ENCODE results near the gene NOXA1.

Gene NOXA1

DNA sequence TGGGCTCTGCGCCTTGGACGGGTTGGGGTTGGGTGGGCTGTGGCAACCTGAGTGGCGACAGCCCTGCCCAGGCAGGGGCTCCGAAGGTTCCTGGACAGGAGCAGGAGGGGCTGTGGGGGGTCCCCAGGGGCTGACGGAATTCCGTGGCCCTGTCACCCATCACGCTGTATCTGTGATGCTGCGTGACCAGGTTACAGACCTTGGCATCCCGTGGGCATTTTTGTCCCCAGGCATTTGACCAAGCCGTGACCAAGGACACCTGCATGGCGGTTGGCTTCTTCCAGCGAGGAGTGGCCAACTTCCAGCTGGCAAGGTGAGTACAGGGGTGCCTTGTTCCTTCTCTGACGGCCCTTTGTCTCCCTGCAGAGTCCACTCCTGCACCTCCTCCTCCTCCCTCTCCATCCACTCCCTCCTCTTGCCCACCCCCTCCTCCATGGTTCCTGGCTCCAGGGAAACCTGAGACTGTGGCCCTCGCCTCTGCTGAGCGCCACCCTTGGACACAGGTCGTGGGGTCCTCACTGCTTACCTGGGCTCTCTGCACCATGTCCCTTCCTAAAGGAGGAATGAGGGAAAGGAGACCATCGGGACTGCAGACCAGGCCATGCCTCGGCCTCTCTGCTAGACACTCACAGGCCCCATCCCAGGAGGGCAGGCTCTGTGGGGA is 3.0 kb downstream of the NOXA1 start:
- no peak for DNase-seq (ENCODE audit: insufficient read length, low spot score)
- no peak for FAIRE-seq
- TF ChIP-seq POU2F2 (IDR thresholded peaks at IDR 0.05; ENCODE audit: low read depth, low read length), result no peak
- no peak for TF ChIP-seq TAF1 (IDR thresholded peaks at IDR 0.05; ENCODE audit: low read depth, low read length)
- no peak for TF ChIP-seq PAX5 (IDR thresholded peaks at IDR 0.05; ENCODE audit: insufficient read depth, low read length, severe bottlenecking)
- no peak for TF ChIP-seq POLR2A (IDR thresholded peaks at IDR 0.05; ENCODE audit: low read depth, low read length)
- no peak for TF ChIP-seq SPI1 (IDR thresholded peaks at IDR 0.05; ENCODE audit: low read depth, low read length)
- TF ChIP-seq POLR2AphosphoS5 (IDR thresholded peaks at IDR 0.05; ENCODE audit: low read depth, low read length), result no peak

DNA sequence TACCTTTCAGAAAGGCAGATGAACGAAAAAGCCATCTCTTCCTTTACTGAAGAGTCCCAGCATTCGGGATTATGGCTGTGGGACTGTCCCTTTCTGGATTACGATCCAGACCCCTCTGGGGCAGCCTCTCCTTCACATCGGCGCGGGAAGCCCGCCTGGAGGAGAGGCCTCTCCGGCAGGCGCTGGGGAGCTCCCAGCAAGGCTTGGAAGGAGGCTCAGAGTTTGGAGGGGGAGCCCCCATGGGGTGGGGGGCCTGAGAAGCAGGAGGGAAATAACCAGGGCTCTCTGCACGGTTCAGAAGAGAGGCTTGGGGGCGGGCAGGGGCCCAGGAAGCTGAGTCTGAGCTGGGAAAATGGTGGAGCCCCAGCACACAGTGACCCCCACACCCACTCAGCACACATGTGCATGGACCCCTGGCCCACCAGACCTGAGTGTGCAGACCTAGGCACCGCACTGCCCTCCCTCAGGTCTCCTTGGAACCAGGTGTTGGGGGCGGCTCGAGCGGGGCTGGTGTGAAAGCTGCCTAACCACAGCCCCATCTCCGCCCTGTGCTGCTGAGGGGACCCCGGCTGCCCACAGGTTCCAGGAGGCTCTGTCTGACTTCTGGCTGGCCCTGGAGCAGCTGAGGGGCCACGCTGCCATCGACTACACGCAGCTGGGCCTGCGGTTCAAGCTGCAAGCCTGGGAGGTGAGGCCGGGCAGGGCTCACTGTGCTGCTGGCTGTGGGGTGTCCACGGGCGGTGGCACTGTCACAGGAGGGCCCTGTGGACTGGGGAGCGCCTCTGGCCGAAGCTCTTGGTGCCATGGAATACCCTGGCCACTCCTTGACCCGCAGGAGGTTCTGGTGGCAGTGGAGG is 4.5 kb downstream of the NOXA1 start:
- DNase-seq (ENCODE audit: insufficient read length, low spot score), result no peak
- TF ChIP-seq PAX5 (IDR thresholded peaks at IDR 0.05; ENCODE audit: insufficient read depth, low read length, severe bottlenecking) (no peak), POLR2AphosphoS5 (IDR thresholded peaks at IDR 0.05; ENCODE audit: low read depth, low read length) (no peak), POU2F2 (IDR thresholded peaks at IDR 0.05; ENCODE audit: low read depth, low read length) (no peak), POLR2A (IDR thresholded peaks at IDR 0.05; ENCODE audit: low read depth, low read length) (no peak), SPI1 (IDR thresholded peaks at IDR 0.05; ENCODE audit: low read depth, low read length) (no peak), TAF1 (IDR thresholded peaks at IDR 0.05; ENCODE audit: low read depth, low read length) (no peak)
- FAIRE-seq, result no peak

DNA sequence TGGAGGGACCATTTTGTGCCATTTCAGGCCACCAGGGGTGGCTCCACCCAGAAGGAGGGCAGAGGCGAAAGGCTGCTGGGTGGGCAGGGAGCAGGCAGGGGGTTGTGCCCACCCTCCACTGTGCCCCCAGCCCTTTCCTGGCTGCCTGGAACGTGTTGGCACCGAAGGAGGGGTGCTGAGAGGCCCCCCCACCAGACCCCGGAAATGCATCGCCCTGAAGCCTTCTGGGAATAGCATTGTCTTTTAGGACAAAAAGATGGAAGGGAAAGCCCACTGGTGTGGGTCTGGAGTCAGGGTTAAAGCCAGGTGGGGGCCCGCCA is 5.1 kb downstream of the NOXA1 start:
- FAIRE-seq (no peak), DNase-seq (ENCODE audit: insufficient read length, low spot score) (no peak)
- no peak for TF ChIP-seq PAX5 (IDR thresholded peaks at IDR 0.05; ENCODE audit: insufficient read depth, low read length, severe bottlenecking)
- TF ChIP-seq TAF1 (IDR thresholded peaks at IDR 0.05; ENCODE audit: low read depth, low read length), result no peak
- no peak for TF ChIP-seq POU2F2 (IDR thresholded peaks at IDR 0.05; ENCODE audit: low read depth, low read length)

DNA sequence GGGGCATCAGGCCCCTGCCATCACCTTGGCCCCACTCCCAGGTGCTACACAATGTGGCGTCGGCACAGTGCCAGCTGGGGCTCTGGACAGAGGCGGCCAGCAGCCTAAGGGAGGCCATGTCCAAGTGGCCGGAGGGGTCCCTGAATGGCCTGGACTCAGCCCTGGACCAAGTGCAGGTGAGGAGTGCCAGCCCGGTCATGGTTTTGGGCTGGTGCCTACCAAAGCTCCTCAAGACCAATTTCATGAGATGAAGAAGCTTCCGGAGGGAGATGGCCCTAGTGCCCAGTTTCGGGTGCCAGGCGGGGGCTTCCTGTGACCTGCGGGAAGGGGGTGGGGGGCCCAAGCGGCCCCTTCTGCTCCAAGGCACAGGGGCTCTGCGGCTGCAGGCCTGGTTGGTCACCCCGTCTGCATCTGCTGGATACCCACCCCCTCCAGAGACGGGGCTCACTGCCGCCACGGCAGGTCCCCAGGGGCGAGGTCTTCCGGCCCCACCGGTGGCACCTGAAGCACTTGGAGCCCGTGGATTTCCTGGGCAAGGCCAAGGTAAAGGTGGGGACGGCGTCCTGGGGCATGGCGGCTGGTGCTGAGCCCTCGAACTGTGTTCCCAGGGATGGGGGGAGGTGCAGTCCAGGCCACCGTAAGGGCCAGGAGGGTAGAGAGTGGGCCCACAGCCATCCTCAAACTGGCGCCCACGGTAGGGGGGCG is 5.8 kb downstream of the NOXA1 start:
- DNase-seq (ENCODE audit: insufficient read length, low spot score), result no peak
- FAIRE-seq, result no peak
- TF ChIP-seq TAF1 (IDR thresholded peaks at IDR 0.05; ENCODE audit: low read depth, low read length) (no peak), POU2F2 (IDR thresholded peaks at IDR 0.05; ENCODE audit: low read depth, low read length) (no peak), SPI1 (IDR thresholded peaks at IDR 0.05; ENCODE audit: low read depth, low read length) (no peak), POLR2AphosphoS5 (IDR thresholded peaks at IDR 0.05; ENCODE audit: low read depth, low read length) (no peak), PAX5 (IDR thresholded peaks at IDR 0.05; ENCODE audit: insufficient read depth, low read length, severe bottlenecking) (no peak)

DNA sequence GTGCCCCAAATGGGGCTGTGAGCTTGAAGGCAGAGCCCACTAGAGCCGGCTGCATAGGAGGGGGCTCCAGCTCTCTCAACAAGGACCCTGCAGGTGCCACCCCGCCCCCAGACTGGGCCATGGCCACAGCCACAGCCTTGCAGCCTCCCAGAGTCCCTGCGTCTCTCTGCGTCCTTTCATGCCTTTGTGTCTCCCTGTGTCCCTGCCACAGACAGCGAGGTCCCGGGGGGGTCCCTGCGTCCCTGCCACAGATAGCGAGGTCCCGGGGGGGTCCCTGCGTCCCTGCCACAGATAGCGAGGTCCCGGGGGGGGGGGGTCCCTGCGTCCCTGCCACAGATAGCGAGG is 6.3 kb downstream of the NOXA1 start:
- no peak for TF ChIP-seq POLR2A (IDR thresholded peaks at IDR 0.05; ENCODE audit: low read depth, low read length)
- no peak for TF ChIP-seq POLR2AphosphoS5 (IDR thresholded peaks at IDR 0.05; ENCODE audit: low read depth, low read length)
- TF ChIP-seq SPI1 (IDR thresholded peaks at IDR 0.05; ENCODE audit: low read depth, low read length), result no peak
- no peak for TF ChIP-seq TAF1 (IDR thresholded peaks at IDR 0.05; ENCODE audit: low read depth, low read length)
- TF ChIP-seq PAX5 (IDR thresholded peaks at IDR 0.05; ENCODE audit: insufficient read depth, low read length, severe bottlenecking), result no peak
- TF ChIP-seq POU2F2 (IDR thresholded peaks at IDR 0.05; ENCODE audit: low read depth, low read length), result no peak
- no peak for DNase-seq (ENCODE audit: insufficient read length, low spot score)
- FAIRE-seq, result no peak

DNA sequence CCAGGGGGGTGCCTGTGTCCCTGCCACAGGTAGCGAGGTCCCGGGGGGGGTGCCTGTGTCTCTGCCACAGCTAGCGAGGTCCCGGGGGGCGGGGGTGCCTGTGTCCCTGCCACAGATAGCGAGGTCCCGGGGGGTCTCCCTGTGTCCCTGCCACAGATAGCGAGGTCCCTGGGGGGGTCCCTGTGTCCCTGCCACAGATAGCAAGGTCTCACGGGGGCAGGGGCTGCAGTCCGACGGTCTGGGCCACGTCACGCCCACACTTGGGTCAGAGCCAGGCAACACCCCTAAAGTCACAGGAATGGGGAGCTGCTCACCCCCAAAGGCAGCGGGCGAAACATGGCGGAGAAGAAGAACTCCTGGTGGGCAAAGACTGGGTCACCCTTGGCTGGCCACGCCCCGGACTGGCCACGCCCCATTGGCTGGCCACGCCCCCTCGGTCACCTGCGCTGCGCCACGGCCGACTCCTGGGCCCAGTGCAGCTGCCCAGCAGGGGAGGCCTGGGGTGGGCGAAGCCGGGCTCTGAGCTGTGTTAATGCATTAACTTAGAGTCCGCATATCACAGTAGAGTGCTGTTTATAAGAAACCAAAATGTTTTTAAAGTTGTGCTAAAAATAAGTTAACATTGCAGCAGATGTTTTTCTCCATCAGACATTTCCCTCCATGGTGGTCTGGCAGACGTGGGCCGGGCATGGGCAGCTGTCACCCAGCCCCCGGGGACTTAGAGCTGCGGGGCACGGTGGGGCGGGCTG is 7.0 kb downstream of the NOXA1 start:
- TF ChIP-seq POU2F2 (IDR thresholded peaks at IDR 0.05; ENCODE audit: low read depth, low read length) (no peak), PAX5 (IDR thresholded peaks at IDR 0.05; ENCODE audit: insufficient read depth, low read length, severe bottlenecking) (peak; percentile 21), POLR2A (IDR thresholded peaks at IDR 0.05; ENCODE audit: low read depth, low read length) (no peak)
- FAIRE-seq, result peak; percentile 90
- peak; percentile 79 for DNase-seq (ENCODE audit: insufficient read length, low spot score)

DNA sequence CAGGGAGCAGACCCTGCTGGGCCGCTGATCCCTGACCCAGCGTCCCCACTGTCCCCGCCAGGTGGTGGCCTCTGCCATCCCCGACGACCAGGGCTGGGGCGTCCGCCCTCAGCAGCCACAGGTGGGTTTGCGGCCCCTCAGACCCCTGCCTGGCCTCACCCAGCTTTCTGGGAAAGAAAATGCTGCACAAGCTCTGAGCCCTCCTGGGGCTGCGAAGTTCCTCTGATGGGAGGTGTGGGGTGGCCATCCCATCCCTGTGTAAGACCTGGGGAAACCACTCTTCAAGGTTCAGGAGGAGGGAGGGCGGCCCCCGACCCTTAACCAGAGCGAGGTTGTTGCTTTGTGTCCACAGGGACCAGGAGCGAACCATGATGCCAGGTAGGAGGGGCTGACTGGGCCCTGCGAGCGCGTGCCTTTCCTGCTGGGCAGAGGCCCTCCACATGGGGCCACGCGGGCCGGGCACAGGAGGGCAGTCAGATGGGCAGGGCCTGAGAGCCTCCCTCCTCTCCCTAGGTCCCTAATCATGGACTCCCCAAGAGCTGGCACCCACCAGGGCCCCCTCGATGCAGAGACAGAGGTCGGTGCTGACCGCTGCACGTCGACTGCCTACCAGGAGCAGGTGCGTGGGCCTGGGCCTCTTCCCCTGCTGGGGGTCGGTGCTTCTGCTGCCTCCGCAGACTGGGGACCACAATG is 7.7 kb downstream of the NOXA1 start:
- FAIRE-seq (no peak), DNase-seq (ENCODE audit: insufficient read length, low spot score) (no peak)
- TF ChIP-seq SPI1 (IDR thresholded peaks at IDR 0.05; ENCODE audit: low read depth, low read length) (no peak), POLR2A (IDR thresholded peaks at IDR 0.05; ENCODE audit: low read depth, low read length) (no peak), PAX5 (IDR thresholded peaks at IDR 0.05; ENCODE audit: insufficient read depth, low read length, severe bottlenecking) (no peak), TAF1 (IDR thresholded peaks at IDR 0.05; ENCODE audit: low read depth, low read length) (no peak), POLR2AphosphoS5 (IDR thresholded peaks at IDR 0.05; ENCODE audit: low read depth, low read length) (no peak), POU2F2 (IDR thresholded peaks at IDR 0.05; ENCODE audit: low read depth, low read length) (no peak)

DNA sequence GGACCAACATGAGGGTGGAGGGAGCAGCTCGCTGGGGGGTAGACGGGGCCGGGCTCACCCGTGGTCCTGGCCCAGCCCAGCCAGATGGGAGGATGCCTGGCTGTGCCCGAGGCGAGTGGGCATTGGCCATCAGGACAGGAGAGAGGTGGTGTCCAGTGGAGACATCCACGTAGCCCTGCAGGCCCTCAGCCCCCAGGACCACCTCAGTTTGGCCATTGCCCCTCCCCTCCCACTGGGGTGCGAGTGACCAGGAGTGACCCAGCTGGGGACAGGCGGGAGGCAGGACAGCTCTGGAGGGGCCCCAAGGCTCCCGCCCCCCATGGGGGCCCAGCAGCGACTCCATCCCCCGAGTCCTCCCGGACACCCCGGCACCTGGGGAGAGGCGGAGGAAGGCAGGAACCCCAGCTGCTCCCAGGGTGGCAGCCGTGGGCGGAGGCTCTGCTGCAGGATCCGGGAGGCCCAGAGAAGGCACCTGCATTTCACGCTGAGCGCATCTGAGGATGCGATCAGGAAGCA is 8.3 kb downstream of the NOXA1 start:
- TF ChIP-seq POLR2A (IDR thresholded peaks at IDR 0.05; ENCODE audit: low read depth, low read length), result no peak
- TF ChIP-seq POLR2AphosphoS5 (IDR thresholded peaks at IDR 0.05; ENCODE audit: low read depth, low read length), result no peak
- no peak for TF ChIP-seq POU2F2 (IDR thresholded peaks at IDR 0.05; ENCODE audit: low read depth, low read length)
- TF ChIP-seq SPI1 (IDR thresholded peaks at IDR 0.05; ENCODE audit: low read depth, low read length), result no peak
- TF ChIP-seq PAX5 (IDR thresholded peaks at IDR 0.05; ENCODE audit: insufficient read depth, low read length, severe bottlenecking), result no peak
- no peak for TF ChIP-seq TAF1 (IDR thresholded peaks at IDR 0.05; ENCODE audit: low read depth, low read length)
- FAIRE-seq (no peak), DNase-seq (ENCODE audit: insufficient read length, low spot score) (no peak)

Data from GM12891 (cell line).